HFF-Myc (cell line): ENCODE results near the gene MMP24OS.

ENCODE experiments used
- DNase-seq: peaks from one replicate; pipeline ENCODE4 v3.0.0-alpha.2; 2011; ENCODE audit warnings: low read depth; ENCODE audit errors: extremely low read depth
- H3K4me3 ChIP-seq: replicated peaks from 2 replicates; pipeline ENCODE4 v1.5.1; 2011; ENCODE audit warnings: low read depth, mild to moderate bottlenecking, control low read depth, low read length
- TF ChIP-seq, protein P1 (sequence below): IDR thresholded peaks from 2 replicates; pipeline ENCODE4 v1.5.1; 2012; ENCODE audit warnings: mild to moderate bottlenecking, low read depth, low read length, control low read depth; ENCODE audit errors: missing control alignments

Gene MMP24OS

DNA sequence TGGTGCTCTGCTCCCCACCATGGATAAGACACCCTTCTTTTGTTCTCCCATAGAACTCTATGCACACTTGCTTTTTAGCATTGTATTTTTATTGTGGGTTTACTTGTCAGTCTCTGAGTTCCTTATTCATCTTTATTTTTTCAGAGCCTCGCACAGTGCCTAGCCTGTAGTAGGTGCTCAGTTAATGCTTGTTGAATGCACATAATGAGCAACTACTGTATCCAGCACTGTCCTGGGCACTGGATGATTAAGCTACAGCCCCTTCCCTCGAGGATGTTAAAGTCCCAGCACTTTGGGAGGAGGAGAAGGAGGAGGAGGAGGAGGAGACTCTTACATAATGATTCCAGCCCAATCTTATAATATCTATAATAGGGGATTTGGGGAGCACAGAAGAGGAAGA lies 34.6 kb downstream of the MMP24OS start:
- TF ChIP-seq, protein P1, sequence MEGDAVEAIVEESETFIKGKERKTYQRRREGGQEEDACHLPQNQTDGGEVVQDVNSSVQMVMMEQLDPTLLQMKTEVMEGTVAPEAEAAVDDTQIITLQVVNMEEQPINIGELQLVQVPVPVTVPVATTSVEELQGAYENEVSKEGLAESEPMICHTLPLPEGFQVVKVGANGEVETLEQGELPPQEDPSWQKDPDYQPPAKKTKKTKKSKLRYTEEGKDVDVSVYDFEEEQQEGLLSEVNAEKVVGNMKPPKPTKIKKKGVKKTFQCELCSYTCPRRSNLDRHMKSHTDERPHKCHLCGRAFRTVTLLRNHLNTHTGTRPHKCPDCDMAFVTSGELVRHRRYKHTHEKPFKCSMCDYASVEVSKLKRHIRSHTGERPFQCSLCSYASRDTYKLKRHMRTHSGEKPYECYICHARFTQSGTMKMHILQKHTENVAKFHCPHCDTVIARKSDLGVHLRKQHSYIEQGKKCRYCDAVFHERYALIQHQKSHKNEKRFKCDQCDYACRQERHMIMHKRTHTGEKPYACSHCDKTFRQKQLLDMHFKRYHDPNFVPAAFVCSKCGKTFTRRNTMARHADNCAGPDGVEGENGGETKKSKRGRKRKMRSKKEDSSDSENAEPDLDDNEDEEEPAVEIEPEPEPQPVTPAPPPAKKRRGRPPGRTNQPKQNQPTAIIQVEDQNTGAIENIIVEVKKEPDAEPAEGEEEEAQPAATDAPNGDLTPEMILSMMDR = no peak
- DNase-seq = no peak
- no peak overlapping the region for H3K4me3 ChIP-seq

DNA sequence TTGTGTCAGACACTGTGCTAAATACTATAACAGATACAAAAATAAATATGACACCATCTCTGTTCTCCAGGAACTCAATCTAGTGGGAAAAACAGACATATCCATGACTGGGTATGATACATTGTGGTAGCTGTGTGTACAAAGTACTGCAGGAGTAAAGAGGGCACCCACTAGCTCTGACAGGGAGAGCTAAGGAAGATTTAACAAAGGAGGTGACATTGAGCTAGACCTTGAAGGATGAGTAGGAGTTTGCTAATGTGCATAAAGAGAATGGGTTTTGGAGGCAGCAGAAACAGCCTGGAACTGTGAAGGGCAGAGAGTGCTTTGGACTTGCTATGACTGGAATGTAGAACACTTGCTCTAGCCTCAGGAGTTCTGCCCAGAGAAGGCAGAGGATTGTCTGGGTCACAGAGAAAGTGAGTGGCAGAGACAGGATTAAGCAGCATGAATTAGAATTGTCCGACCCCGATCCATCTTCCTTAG lies 37.1 kb downstream of the MMP24OS start:
- TF ChIP-seq, protein P1 = no peak
- DNase-seq = no peak

DNA sequence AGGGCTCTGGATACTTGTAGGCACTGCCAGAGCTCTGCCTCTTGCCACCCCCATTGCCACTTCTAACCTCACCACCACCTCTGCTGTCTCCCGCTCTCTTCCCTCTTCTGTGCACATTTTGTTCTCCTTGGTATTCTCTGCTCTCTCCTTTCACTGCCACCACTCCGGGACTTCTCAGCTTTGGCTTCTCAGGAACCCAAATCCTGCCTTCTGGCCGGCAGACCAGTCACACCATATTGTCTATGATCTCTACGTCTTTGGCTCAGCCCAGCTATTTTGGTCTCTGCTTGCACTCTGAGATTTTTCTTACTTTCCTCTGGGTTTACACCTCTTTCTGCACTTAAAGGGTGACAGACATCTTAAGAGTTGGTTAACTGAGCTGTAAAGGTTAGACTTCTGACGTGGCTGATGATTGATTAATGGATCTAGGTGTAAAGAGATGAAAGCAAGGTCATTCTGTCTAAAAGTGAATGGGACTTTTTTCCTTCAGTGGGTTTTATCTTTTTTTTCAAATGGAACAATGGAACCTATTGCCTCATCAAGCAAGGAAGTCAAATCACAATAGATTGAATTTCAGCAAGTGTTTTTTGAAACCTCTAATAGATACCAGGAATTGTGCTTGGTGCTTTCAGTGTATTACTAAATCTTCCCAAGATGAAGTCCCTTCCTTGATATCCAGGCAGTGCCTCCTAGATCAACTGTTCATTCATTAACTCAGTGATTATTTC lies 37.7 kb downstream of the MMP24OS start:
- no peak overlapping the region for H3K4me3 ChIP-seq
- TF ChIP-seq, protein P1 = no peak
- DNase-seq = no peak

More for the DNA sequence above, 37.1 kb downstream of the MMP24OS start:
- no peak overlapping the region for H3K4me3 ChIP-seq

DNA sequence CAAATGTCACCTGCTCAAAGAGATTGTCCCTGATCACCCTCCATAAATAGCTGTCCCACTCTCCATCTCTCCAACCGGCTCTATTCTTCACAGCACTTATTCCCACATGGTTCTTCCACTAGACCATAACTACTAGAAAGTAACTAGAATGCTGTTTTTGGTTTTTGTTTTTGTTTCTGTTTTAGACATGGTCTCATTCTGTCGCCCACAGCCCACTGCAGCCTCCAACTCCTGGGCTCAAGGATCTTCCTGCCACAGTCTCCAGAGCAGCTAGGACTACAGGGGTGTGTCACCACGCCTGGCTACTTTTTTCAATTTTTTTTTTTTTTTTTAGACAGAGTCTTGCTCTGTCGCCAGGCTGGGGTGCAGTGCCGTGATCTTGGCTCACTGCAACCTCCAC lies 39.2 kb downstream of the MMP24OS start:
- TF ChIP-seq, protein P1 = no peak
- H3K4me3 ChIP-seq = no peak overlapping the region
- no peak for DNase-seq

DNA sequence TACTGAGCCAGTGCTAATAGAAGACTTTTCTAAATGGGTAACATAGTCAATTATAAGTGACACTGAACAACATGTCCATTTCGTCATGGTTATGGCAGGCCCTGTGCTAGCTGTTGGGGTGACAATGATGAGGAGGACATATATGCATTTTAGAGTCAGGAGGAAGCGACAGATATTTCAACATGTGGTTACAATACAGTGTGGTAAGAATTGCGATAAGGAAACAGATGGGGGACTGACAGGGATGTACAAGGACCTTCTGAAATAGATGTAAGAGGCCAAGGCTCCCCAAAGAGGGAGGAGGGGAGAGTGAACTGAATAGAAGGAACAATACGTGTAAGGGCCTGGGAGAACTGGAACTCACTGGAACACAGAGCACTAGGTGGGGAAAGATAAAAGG lies 39.8 kb downstream of the MMP24OS start:
- TF ChIP-seq, protein P1 = no peak
- no peak for DNase-seq
- no peak overlapping the region for H3K4me3 ChIP-seq

DNA sequence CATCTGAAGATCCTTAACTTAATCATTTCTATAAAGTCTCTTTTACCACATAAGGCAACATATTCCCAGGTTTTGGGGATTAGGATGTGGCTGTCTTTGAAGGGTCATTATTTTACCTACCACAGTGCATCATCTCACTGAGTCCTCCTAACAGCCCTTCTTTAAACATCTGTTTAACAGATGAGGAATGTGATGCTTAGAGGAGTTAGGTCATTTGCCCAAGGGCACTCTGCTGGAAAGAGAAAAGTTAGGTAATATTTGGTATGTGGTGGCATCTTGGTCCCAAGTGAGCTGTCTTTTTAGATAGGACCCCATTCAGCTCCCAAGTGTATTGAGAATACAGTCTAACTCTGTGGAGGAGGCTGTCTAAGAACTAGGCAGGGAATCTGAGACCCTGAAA lies 40.4 kb downstream of the MMP24OS start:
- no peak for DNase-seq
- no peak overlapping the region for H3K4me3 ChIP-seq
- TF ChIP-seq, protein P1 = no peak
